ENCODE data around the gene NLRP6. TPM values are rescaled to one million over a fixed set of nuclear protein-coding genes. Genes with fewer than 3 reads are reported as not detected.

The NLRP6 gene
- total and polyA plus RNA-seq, 9 donors = 0.02 to 1.1 (median 0.20) TPM; not detected in 3

GRCh38 chr11:240315-240714, 37.9 kb upstream of the NLRP6 start:
- H3K36me3 ChIP-seq = no peaks in the 10 kb centered on the region
- DNase-seq = no peak
- TF ChIP-seq, protein P1, sequence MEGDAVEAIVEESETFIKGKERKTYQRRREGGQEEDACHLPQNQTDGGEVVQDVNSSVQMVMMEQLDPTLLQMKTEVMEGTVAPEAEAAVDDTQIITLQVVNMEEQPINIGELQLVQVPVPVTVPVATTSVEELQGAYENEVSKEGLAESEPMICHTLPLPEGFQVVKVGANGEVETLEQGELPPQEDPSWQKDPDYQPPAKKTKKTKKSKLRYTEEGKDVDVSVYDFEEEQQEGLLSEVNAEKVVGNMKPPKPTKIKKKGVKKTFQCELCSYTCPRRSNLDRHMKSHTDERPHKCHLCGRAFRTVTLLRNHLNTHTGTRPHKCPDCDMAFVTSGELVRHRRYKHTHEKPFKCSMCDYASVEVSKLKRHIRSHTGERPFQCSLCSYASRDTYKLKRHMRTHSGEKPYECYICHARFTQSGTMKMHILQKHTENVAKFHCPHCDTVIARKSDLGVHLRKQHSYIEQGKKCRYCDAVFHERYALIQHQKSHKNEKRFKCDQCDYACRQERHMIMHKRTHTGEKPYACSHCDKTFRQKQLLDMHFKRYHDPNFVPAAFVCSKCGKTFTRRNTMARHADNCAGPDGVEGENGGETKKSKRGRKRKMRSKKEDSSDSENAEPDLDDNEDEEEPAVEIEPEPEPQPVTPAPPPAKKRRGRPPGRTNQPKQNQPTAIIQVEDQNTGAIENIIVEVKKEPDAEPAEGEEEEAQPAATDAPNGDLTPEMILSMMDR (IDR thresholded peaks at IDR 0.05) = no peak
- TF ChIP-seq EP300 (IDR thresholded peaks at IDR 0.05) = no peak
- TF ChIP-seq POLR2A (IDR thresholded peaks at IDR 0.05) = no peak
- intact Hi-C loops (cut with DNase I) = no loop called here
- H3K9me3 ChIP-seq = no peaks in the 10 kb centered on the region
- no peaks in the 10 kb centered on the region for H3K27me3 ChIP-seq
- WGBS, 3 donors = 67 to 81% (median 72%) methylated on average over 1 of the region's 1 CpG
- H3K4me3 ChIP-seq = no peak overlapping the region
- H3K4me1 ChIP-seq (ENCODE audit: insufficient read depth) = peaks cover 6% of the 10 kb centered on the region
- H3K27ac ChIP-seq = no peak overlapping the region

DNA sequence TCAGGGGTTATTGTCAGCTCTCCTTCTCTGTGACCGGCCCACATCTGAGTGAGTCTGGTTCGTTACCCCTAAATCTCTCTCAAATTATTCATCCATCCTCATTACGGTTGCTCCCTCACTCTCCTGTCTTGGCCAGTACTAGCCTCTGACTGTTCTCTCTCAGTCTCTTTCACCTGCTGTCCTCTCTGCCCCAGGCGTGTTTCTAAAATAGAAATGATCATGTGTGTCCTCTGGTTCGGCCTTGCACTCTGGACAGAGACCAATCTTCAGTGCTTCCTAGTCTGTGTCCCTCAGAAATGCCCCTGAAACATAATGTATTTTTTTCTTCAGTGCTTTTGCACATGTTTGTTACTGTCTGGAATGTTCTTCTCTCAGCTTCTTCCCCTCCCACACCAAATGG, 36.6 kb upstream of the NLRP6 start:
- Histone ChIP-seq H3K36me3 (no peaks in the 10 kb centered on the region), H3K27me3 (no peaks in the 10 kb centered on the region), H3K4me3 (no peak overlapping the region), H3K4me1 (ENCODE audit: insufficient read depth) (peaks cover 3% of the 10 kb centered on the region), H3K27ac (no peak overlapping the region), H3K9me3 (no peaks in the 10 kb centered on the region)
- DNase-seq = no peak
- TF ChIP-seq EP300 (IDR thresholded peaks at IDR 0.05) = no peak
- no peak for TF ChIP-seq POLR2A (IDR thresholded peaks at IDR 0.05)
- TF ChIP-seq, protein P1 (IDR thresholded peaks at IDR 0.05) = no peak
- 88 to 89% (median 88%) methylated on average over 5 of the region's 5 CpGs for WGBS, 3 donors
- intact Hi-C loops (cut with DNase I) = no loop called here

DNA sequence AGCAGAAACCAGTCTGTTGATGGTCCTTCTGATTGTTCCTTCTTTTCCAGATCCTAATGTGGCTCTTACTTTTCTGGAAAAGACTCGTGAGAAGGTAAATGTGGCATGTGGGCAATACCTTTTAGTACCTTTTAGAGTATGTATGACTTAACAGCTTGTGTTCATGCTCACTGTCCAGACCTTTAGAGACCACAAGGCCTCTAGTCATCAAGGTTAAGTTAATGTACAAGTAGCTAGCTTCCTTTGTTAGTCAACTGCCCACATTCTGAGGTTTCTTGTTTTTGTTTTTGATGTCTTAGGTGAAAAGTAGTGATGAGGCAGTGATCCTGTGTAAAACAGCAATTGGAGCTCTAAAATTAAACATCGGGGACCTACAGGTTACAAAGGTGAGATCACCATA, 33.8 kb upstream of the NLRP6 start:
- DNase-seq = no peak
- TF ChIP-seq EP300 (IDR thresholded peaks at IDR 0.05) = no peak
- no peak for TF ChIP-seq POLR2A (IDR thresholded peaks at IDR 0.05)
- TF ChIP-seq, protein P1 (IDR thresholded peaks at IDR 0.05) = no peak
- H3K4me3 ChIP-seq = no peak overlapping the region
- no peaks in the 10 kb centered on the region for H3K27me3 ChIP-seq
- no peaks in the 10 kb centered on the region for H3K36me3 ChIP-seq
- H3K27ac ChIP-seq = no peak overlapping the region
- WGBS, 3 donors = 91 to 95% (median 93%) methylated on average over 2 of the region's 2 CpGs
- H3K9me3 ChIP-seq = no peaks in the 10 kb centered on the region
- H3K4me1 ChIP-seq (ENCODE audit: insufficient read depth) = no peaks in the 10 kb centered on the region
- intact Hi-C loops (cut with DNase I) = no loop called here

DNA sequence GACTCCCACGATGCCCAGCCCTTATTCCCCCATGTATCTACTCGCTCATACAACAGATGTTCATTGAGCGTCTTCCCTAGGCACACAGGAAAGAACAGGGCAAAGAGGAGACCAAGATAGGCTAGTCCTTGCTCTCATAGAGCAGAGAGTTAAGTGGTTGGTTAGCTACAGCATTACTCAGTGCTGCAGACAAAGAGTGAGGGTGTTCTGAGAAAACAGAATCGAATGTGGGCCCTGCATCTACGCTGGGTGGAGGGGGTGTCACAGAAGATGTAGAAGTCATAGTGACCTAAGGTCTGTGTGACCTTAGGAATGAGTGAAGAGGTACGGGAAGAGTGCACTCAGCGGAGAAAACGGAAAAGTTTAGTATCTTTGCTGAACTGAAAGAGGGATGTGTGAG, 29.1 kb upstream of the NLRP6 start:
- TF ChIP-seq EP300 (IDR thresholded peaks at IDR 0.05) (no peak), POLR2A (IDR thresholded peaks at IDR 0.05) (no peak)
- TF ChIP-seq, protein P1 (IDR thresholded peaks at IDR 0.05) = no peak
- DNase-seq = no peak
- 72 to 87% (median 85%) methylated on average over 8 of the region's 8 CpGs for WGBS, 3 donors
- Histone ChIP-seq H3K4me1 (ENCODE audit: insufficient read depth) (no peaks in the 10 kb centered on the region), H3K4me3 (no peak overlapping the region), H3K36me3 (no peaks in the 10 kb centered on the region), H3K9me3 (no peaks in the 10 kb centered on the region), H3K27me3 (no peaks in the 10 kb centered on the region), H3K27ac (no peak overlapping the region)
- intact Hi-C loops (cut with DNase I) = loop anchor here in 1 of 4 donors (5.0 kb wide), 1 partner anchor 33 kb away; no protein-coding TSS in a partner anchor
